ENCODE measurements around the gene RNPS1. TPM values are rescaled to one million over a fixed set of nuclear protein-coding genes. Genes with fewer than 3 reads are reported as not detected.
A peak's percentile ranks its signal among the peaks of the same experiment; 100 is the strongest.

Gene RNPS1
- total RNA-seq, 1 experiment from 2014 or later, result 250 TPM

- POLR2A ChIA-PET (ENCODE audit: unreplicated experiment), result interaction anchor here (0.6 kb wide), 1 partner anchor 375 kb away, joined by 9 read pairs; no protein-coding TSS in a partner anchor
These were observed 30.7 kb upstream of the RNPS1 start for GRCh38 chr16:2298621-2299020.

GRCh38 chr16:2297506-2297860 lies 29.6 kb upstream of the RNPS1 start:
- ChIA-PET CTCF (no interaction called here), POLR2A (ENCODE audit: unreplicated experiment) (interaction anchor here (0.7 kb wide), 1 partner anchor 17 kb away, joined by 5 read pairs; no protein-coding TSS in a partner anchor)
- no peak overlapping the region for H2AFZ ChIP-seq
- H3K4me1 ChIP-seq (replicated peaks; ENCODE audit: insufficient read depth), result no peaks in the 10 kb centered on the region
- H3F3A ChIP-seq (ENCODE audit: insufficient read depth, low read depth), result no peaks in the 10 kb centered on the region; the same call in 1 of the 2 replicates
- no peak overlapping the region for H3K4me2 ChIP-seq
- BruUV-seq (replicated peaks), result no TSS peak
- no peak overlapping the region for H3K4me3 ChIP-seq
- H3K9me3 ChIP-seq (ENCODE audit: insufficient read depth, low read depth), result no peaks in the 10 kb centered on the region
- no peak overlapping the region for H3K27ac ChIP-seq
- H3K36me3 ChIP-seq (ENCODE audit: low read depth), result no peaks in the 10 kb centered on the region
- DNase-seq, result no peak
- no peaks in the 10 kb centered on the region for H4K20me1 ChIP-seq (ENCODE audit: insufficient read depth)
- H3K79me2 ChIP-seq (ENCODE audit: low read depth), result no peaks in the 10 kb centered on the region
- H3K27me3 ChIP-seq (ENCODE audit: insufficient read depth, low read depth), result peaks cover 6% of the 10 kb centered on the region; the same call in 1 of the 2 replicates
- TF ChIP-seq EZH2 (IDR thresholded peaks at IDR 0.05; ENCODE audit: low read depth), result no peak
- TF ChIP-seq, protein P1, sequence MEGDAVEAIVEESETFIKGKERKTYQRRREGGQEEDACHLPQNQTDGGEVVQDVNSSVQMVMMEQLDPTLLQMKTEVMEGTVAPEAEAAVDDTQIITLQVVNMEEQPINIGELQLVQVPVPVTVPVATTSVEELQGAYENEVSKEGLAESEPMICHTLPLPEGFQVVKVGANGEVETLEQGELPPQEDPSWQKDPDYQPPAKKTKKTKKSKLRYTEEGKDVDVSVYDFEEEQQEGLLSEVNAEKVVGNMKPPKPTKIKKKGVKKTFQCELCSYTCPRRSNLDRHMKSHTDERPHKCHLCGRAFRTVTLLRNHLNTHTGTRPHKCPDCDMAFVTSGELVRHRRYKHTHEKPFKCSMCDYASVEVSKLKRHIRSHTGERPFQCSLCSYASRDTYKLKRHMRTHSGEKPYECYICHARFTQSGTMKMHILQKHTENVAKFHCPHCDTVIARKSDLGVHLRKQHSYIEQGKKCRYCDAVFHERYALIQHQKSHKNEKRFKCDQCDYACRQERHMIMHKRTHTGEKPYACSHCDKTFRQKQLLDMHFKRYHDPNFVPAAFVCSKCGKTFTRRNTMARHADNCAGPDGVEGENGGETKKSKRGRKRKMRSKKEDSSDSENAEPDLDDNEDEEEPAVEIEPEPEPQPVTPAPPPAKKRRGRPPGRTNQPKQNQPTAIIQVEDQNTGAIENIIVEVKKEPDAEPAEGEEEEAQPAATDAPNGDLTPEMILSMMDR (conservative IDR thresholded peaks at IDR 0.05), result no peak
- intact Hi-C loops (cut with micrococcal nuclease; ENCODE audit: unreplicated experiment), result no loop called here
- no peaks in the 10 kb centered on the region for H3K9me2 ChIP-seq (ENCODE audit: insufficient read depth)

More at GRCh38 chr16:2298621-2299020, 30.7 kb upstream of the RNPS1 start:
- no peaks in the 10 kb centered on the region for H3K9me3 ChIP-seq (ENCODE audit: insufficient read depth, low read depth)
- intact Hi-C loops (cut with micrococcal nuclease; ENCODE audit: unreplicated experiment), result no loop called here
- no peaks in the 10 kb centered on the region for H3K36me3 ChIP-seq (ENCODE audit: low read depth)
- H3K27ac ChIP-seq, result no peak overlapping the region
- no peaks in the 10 kb centered on the region for H3K4me1 ChIP-seq (replicated peaks; ENCODE audit: insufficient read depth)
- H4K20me1 ChIP-seq (ENCODE audit: insufficient read depth), result no peaks in the 10 kb centered on the region
- H3K27me3 ChIP-seq (ENCODE audit: insufficient read depth, low read depth), result peaks cover 6% of the 10 kb centered on the region; the same call in 1 of the 2 replicates
- DNase-seq, result no peak
- H3K9me2 ChIP-seq (ENCODE audit: insufficient read depth), result no peaks in the 10 kb centered on the region
- BruUV-seq (replicated peaks), result no TSS peak
- no peak overlapping the region for H2AFZ ChIP-seq
- no peaks in the 10 kb centered on the region; the same call in 1 of the 2 replicates for H3F3A ChIP-seq (ENCODE audit: insufficient read depth, low read depth)
- TF ChIP-seq, protein P1 (conservative IDR thresholded peaks at IDR 0.05), result no peak
- TF ChIP-seq EZH2 (IDR thresholded peaks at IDR 0.05; ENCODE audit: low read depth), result no peak
- H3K4me3 ChIP-seq, result no peak overlapping the region
- no peak overlapping the region for H3K4me2 ChIP-seq
- CTCF ChIA-PET, result no interaction called here
- no peaks in the 10 kb centered on the region for H3K79me2 ChIP-seq (ENCODE audit: low read depth)

GRCh38 chr16:2296661-2297505 lies 29.0 kb upstream of the RNPS1 start:
- intact Hi-C loops (cut with micrococcal nuclease; ENCODE audit: unreplicated experiment), result no loop called here
- H3K9me2 ChIP-seq (ENCODE audit: insufficient read depth), result no peaks in the 10 kb centered on the region
- no peaks in the 10 kb centered on the region; the same call in 1 of the 2 replicates for H3F3A ChIP-seq (ENCODE audit: insufficient read depth, low read depth)
- no peaks in the 10 kb centered on the region for H3K36me3 ChIP-seq (ENCODE audit: low read depth)
- ChIA-PET POLR2A (ENCODE audit: unreplicated experiment) (interaction anchor here (0.7 kb wide), 1 partner anchor 16 kb away, joined by 5 read pairs; no protein-coding TSS in a partner anchor), CTCF (interaction anchor here (0.6 to 0.7 kb wide), 2 partner anchors 41 to 66 kb away, joined by 3 to 5 read pairs; no protein-coding TSS in a partner anchor)
- DNase-seq, result peak in 1 of 2 experiments; percentile 62
- no peaks in the 10 kb centered on the region for H3K9me3 ChIP-seq (ENCODE audit: insufficient read depth, low read depth)
- no peaks in the 10 kb centered on the region for H3K79me2 ChIP-seq (ENCODE audit: low read depth)
- no peak overlapping the region for H3K27ac ChIP-seq
- no peak overlapping the region for H3K4me3 ChIP-seq
- no peak overlapping the region for H2AFZ ChIP-seq
- H3K27me3 ChIP-seq (ENCODE audit: insufficient read depth, low read depth), result peaks cover 6% of the 10 kb centered on the region; the same call in 1 of the 2 replicates
- no peaks in the 10 kb centered on the region for H3K4me1 ChIP-seq (replicated peaks; ENCODE audit: insufficient read depth)
- BruUV-seq (replicated peaks), result no TSS peak
- TF ChIP-seq, protein P1 (conservative IDR thresholded peaks at IDR 0.05), result peak; percentile 57
- TF ChIP-seq EZH2 (IDR thresholded peaks at IDR 0.05; ENCODE audit: low read depth), result no peak
- no peak overlapping the region for H3K4me2 ChIP-seq
- H4K20me1 ChIP-seq (ENCODE audit: insufficient read depth), result no peaks in the 10 kb centered on the region

Measured in PC-9 (cell line).